Lung (tissue), 13 donors: Measurements from ENCODE around the gene OGFOD2. TPM values are rescaled to one million over a fixed set of nuclear protein-coding genes. Genes with fewer than 3 reads are reported as not detected.

ENCODE experiments used
- ATAC-seq: fragments of 200-7000 bp; cut with Tn5 transposase; one replicate; pipeline ENCODE4 v1.9.1; 2020; ENCODE audit warnings: moderate number of reproducible peaks; ENCODE audit not compliant: insufficient read depth, low FRiP score
- DNase-seq, 3 donors: peaks; one replicate each; pipeline ENCODE4 v3.0.0-alpha.2; 2013 to 2017
- H3K27ac ChIP-seq, 2 donors: one replicate each; pipeline ENCODE4 v1.5.1; 2013; ENCODE audit warnings: mild to moderate bottlenecking in 2 of 2, moderate library complexity in 2 of 2, control low read depth in 1 of 2, inconsistent platforms in 1 of 2, low read depth in 1 of 2, low read length in 1 of 2
- H3K27me3 ChIP-seq, 3 donors: one replicate each; pipeline ENCODE4 v1.5.1; 2013; ENCODE audit warnings: low read length in 2 of 3; ENCODE audit not compliant: control insufficient read depth in 3 of 3, insufficient read depth in 3 of 3
- H3K36me3 ChIP-seq, 4 donors: one replicate each; pipeline ENCODE4 v1.5.1; 2013; ENCODE audit warnings: low read length in 4 of 4, mild to moderate bottlenecking in 1 of 4, moderate library complexity in 1 of 4; ENCODE audit not compliant: control insufficient read depth in 4 of 4, insufficient read depth in 4 of 4
- H3K4me1 ChIP-seq, 5 donors: one replicate each; pipeline ENCODE4 v1.5.1; 2013; ENCODE audit warnings: low read length in 5 of 5, mild to moderate bottlenecking in 2 of 5, moderate library complexity in 1 of 5; ENCODE audit not compliant: control insufficient read depth in 5 of 5, insufficient read depth in 5 of 5
- H3K4me3 ChIP-seq: one replicate; pipeline ENCODE4 v1.5.1; 2013; ENCODE audit warnings: mild to moderate bottlenecking, control low read depth, moderate library complexity
- H3K9ac ChIP-seq, 2 donors: one replicate each; pipeline ENCODE4 v1.5.1; 2013; ENCODE audit warnings: low read length in 2 of 2, control low read depth in 1 of 2; ENCODE audit not compliant: insufficient read depth in 1 of 2
- H3K9me3 ChIP-seq, 4 donors: one replicate each; pipeline ENCODE4 v1.5.1; 2013; ENCODE audit warnings: low read length in 3 of 4, mild to moderate bottlenecking in 1 of 4, moderate library complexity in 1 of 4; ENCODE audit not compliant: control insufficient read depth in 4 of 4, insufficient read depth in 3 of 4
- WGBS, 2 donors: extraction: QIAGEN DNeasy Blood & Tissue Kit; methylation state at CpG; one replicate each; pipeline ENCODE4 v1.1.7; 2013; 5-methylcytosine and 5-hydroxymethylcytosine counted together
- polyA plus RNA-seq, 2 donors: library from polyadenylated mRNA; stranded (reverse); fragments of 200-250 nt; gene quantifications; one replicate each; pipeline ENCODE4 v1.2.1, GENCODE V29; 2013
- small RNA-seq: library from RNA; depleted of rRNA; stranded (forward); fragments of <200 nt; gene quantifications from one replicate; pipeline ENCODE3, GENCODE V24; 2014; ENCODE audit warnings: low replicate concordance
- total RNA-seq, 2 donors: library from RNA; depleted of rRNA in 1 of 2; stranded (reverse); fragments of >200 nt in 1 of 2; gene quantifications; one replicate each; pipeline ENCODE4 v1.2.1, GENCODE V29; 2014 to 2021
- TF ChIP-seq, protein P1 (sequence below): IDR thresholded peaks from 2 replicates; pipeline ENCODE4 v1.5.1; 2012; ENCODE audit warnings: mild to moderate bottlenecking; ENCODE audit errors: control extremely low read depth, extremely low read depth
- donor health status: control.
- donor health status: control.
- donor health status: Bipolar disorder and iron deficiency.
- donor health status: healthy.
- donor health status: DM: yes; HTN: yes; CAD: no.

The OGFOD2 gene
- total and polyA plus RNA-seq, 4 donors: 11.4 to 30.1 (median 18.5) TPM

GRCh38 chr12:123027726-123028445 lies 52.8 kb downstream of the OGFOD2 start:
- 83 to 87% methylated on average over 19 of the region's 19 CpGs for WGBS, 2 donors
- no peak for ATAC-seq
- H3K9ac ChIP-seq: no peak overlapping the region

DNA sequence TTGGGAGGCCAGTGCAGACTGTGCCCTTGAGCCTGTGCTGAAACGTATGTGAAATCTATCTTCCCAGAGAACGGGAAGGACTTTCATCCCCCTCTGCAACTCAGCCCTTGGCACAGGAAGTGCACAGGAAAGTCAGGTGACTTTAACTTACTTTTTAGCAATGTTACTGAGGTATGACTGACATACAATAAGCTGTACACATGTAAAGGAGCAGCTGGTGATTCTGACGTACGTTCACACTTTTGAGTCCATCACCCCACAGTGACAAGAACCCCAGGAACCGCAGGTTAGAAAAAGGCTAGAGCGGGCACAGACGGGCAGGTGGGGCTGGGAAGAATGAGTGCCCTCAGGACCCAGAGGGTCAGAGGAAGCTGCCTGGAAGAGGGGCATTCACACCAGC lies 53.4 kb downstream of the OGFOD2 start:
- H3K9ac ChIP-seq: no peak overlapping the region
- TF ChIP-seq, protein P1, sequence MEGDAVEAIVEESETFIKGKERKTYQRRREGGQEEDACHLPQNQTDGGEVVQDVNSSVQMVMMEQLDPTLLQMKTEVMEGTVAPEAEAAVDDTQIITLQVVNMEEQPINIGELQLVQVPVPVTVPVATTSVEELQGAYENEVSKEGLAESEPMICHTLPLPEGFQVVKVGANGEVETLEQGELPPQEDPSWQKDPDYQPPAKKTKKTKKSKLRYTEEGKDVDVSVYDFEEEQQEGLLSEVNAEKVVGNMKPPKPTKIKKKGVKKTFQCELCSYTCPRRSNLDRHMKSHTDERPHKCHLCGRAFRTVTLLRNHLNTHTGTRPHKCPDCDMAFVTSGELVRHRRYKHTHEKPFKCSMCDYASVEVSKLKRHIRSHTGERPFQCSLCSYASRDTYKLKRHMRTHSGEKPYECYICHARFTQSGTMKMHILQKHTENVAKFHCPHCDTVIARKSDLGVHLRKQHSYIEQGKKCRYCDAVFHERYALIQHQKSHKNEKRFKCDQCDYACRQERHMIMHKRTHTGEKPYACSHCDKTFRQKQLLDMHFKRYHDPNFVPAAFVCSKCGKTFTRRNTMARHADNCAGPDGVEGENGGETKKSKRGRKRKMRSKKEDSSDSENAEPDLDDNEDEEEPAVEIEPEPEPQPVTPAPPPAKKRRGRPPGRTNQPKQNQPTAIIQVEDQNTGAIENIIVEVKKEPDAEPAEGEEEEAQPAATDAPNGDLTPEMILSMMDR: no peak

More at GRCh38 chr12:123027726-123028445, 52.8 kb downstream of the OGFOD2 start:
- TF ChIP-seq, protein P1: no peak
- no peak overlapping the region for H3K27ac ChIP-seq
- peaks cover 0 to 23% (median 0%) of the 10 kb centered on the region in 4 donors for H3K36me3 ChIP-seq
- no peak for DNase-seq
- H3K4me3 ChIP-seq: no peak overlapping the region
- H3K4me1 ChIP-seq: peaks cover 0 to 2% (median 0%) of the 10 kb centered on the region in 5 donors
- no peaks in the 10 kb centered on the region for H3K9me3 ChIP-seq
- H3K27me3 ChIP-seq: no peaks in the 10 kb centered on the region

DNA sequence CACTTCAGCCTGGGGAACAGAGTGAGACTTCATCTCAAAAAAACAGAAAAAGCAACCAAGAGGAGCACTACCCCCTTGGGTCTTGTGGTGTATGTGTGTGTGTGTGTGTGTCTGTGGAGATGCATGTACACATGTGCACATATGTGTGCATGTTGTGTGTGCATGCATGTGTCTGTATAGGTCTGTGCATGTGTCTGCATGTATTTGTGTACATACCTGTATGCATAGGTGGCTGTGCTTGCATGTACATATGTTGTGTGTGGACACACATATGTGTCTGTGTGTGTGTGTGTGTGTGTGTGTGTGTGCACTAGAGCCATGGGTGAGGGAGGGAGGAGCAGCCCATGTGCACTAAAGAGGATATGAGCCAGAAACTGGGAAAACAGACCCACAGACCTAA lies 54.5 kb downstream of the OGFOD2 start:
- Histone ChIP-seq H3K4me1 (peaks cover 0 to 11% (median 0%) of the 10 kb centered on the region in 5 donors), H3K27me3 (no peaks in the 10 kb centered on the region), H3K4me3 (no peak overlapping the region), H3K9me3 (no peaks in the 10 kb centered on the region), H3K27ac (no peak overlapping the region), H3K9ac (no peak overlapping the region), H3K36me3 (peaks cover 0 to 31% (median 0%) of the 10 kb centered on the region in 4 donors)
- ATAC-seq (no peak), DNase-seq (no peak)
- TF ChIP-seq, protein P1: no peak

More for the DNA sequence above, 53.4 kb downstream of the OGFOD2 start:
- Histone ChIP-seq H3K36me3 (peaks cover 0 to 27% (median 0%) of the 10 kb centered on the region in 4 donors), H3K9me3 (no peaks in the 10 kb centered on the region), H3K27ac (no peak overlapping the region), H3K4me3 (no peak overlapping the region), H3K4me1 (peaks cover 0 to 8% (median 0%) of the 10 kb centered on the region in 5 donors), H3K27me3 (no peaks in the 10 kb centered on the region)
- WGBS, 2 donors: 67 to 79% methylated on average over 7 of the region's 7 CpGs
- DNase-seq (no peak), ATAC-seq (no peak)

Small RNAs within 50 kb of the gene (small RNA-seq; reads per million reads assigned to genes)
- not detected for gene ARL6IP4
- not detected for gene MIR4304

Other genes with a start within 250 kb of the OGFOD2 start
- 1 to 10 TPM in 1 of 2 donors, under 1 TPM in 1; 0.31 to 2.2 TPM for gene HCAR1, start 244.4 kb upstream of the OGFOD2 start, total RNA-seq
- gene HCAR1, start 244.4 kb upstream of the OGFOD2 start, polyA plus RNA-seq: under 1 TPM; 0.29 to 0.37 TPM
- 10 to 100 TPM; 31.3 to 40.2 TPM for gene DENR, start 222.4 kb upstream of the OGFOD2 start, total RNA-seq
- gene DENR, start 222.4 kb upstream of the OGFOD2 start, polyA plus RNA-seq: 10 to 100 TPM; 19.5 to 19.9 TPM
- under 1 TPM; 0.37 to 0.97 TPM for gene CCDC62, start 200.7 kb upstream of the OGFOD2 start, total RNA-seq
- gene CCDC62, start 200.7 kb upstream of the OGFOD2 start, polyA plus RNA-seq: under 1 TPM; 0.08 to 0.14 TPM
- gene HIP1R, start 139.8 kb upstream of the OGFOD2 start, total RNA-seq: 10 to 100 TPM; 33.8 to 56.3 TPM
- 10 to 100 TPM; 34.5 to 36.3 TPM for gene HIP1R, start 139.8 kb upstream of the OGFOD2 start, polyA plus RNA-seq
- gene VPS37B, start 79.1 kb upstream of the OGFOD2 start, total RNA-seq: 10 to 100 TPM; 43.1 to 44.1 TPM
- gene VPS37B, start 79.1 kb upstream of the OGFOD2 start, polyA plus RNA-seq: 10 to 100 TPM; 31.0 to 41.5 TPM
- gene ABCB9, start 8.8 kb upstream of the OGFOD2 start, total RNA-seq: 1 to 10 TPM; 6.7 to 7.5 TPM
- 1 to 10 TPM; 2.7 to 2.9 TPM for gene ABCB9, start 8.8 kb upstream of the OGFOD2 start, polyA plus RNA-seq
- 100 to 1,000 TPM in 1 of 2 donors, 10 to 100 TPM in 1; 83.6 to 186 TPM for gene ARL6IP4, start 5.4 kb downstream of the OGFOD2 start, total RNA-seq
- gene ARL6IP4, start 5.4 kb downstream of the OGFOD2 start, polyA plus RNA-seq: 100 to 1,000 TPM; 197 to 354 TPM
- gene PITPNM2, start 175.8 kb downstream of the OGFOD2 start, total RNA-seq: 10 to 100 TPM; 19.6 to 37.8 TPM
- 10 to 100 TPM in 1 of 2 donors, 1 to 10 TPM in 1; 8.9 to 12.9 TPM for gene PITPNM2, start 175.8 kb downstream of the OGFOD2 start, polyA plus RNA-seq